HL-60 (cell line): Measurements from ENCODE around the gene CCDC88C.

Experiments used
- CTCF ChIP-seq: IDR thresholded peaks from one replicate; pipeline ENCODE4 v1.5.1; 2011; ENCODE audit warnings: low read length, control low read depth, inconsistent platforms; ENCODE audit not compliant: insufficient read depth
- GABPA ChIP-seq: IDR thresholded peaks from 2 replicates; pipeline ENCODE4 v1.6.1; 2012; ENCODE audit warnings: low read depth
- POLR2AphosphoS5 ChIP-seq: IDR thresholded peaks from 2 replicates; pipeline ENCODE4 v1.6.1; 2012; ENCODE audit warnings: low read depth
- REST ChIP-seq: IDR thresholded peaks from 2 replicates; pipeline ENCODE4 v1.6.1; 2012; ENCODE audit warnings: low read depth; ENCODE audit not compliant: insufficient replicate concordance

GRCh38 chr14:91267965-91268437 lies 149.6 kb downstream of the CCDC88C start:
- TF ChIP-seq CTCF (no peak), GABPA (no peak), POLR2AphosphoS5 (no peak), REST (no peak)
